Neuron (in vitro differentiated cells): ENCODE measurements around the gene RAC2.
"Not testable (repeated sequence)": the region's sequence is repeated elsewhere in the genome, so short reads cannot be mapped to it uniquely, and the experiment has no call there.

Source experiments
- H2AFZ ChIP-seq: one replicate; pipeline ENCODE4 v1.6.1; 2013; ENCODE audit warnings: low read depth, mild to moderate bottlenecking, inconsistent platforms, low read length, moderate library complexity
- H3K27me3 ChIP-seq: one replicate; pipeline ENCODE4 v1.6.1; 2013; ENCODE audit warnings: low read length; ENCODE audit not compliant: insufficient read depth
- H3K36me3 ChIP-seq: one replicate; pipeline ENCODE4 v1.6.1; 2013; ENCODE audit warnings: low read length; ENCODE audit not compliant: insufficient read depth
- H3K4me1 ChIP-seq: one replicate; pipeline ENCODE4 v1.6.1; 2013; ENCODE audit warnings: low read length; ENCODE audit not compliant: insufficient read depth
- H3K4me3 ChIP-seq: 2 replicates; pipeline ENCODE4 v1.5.1; 2013; ENCODE audit warnings: mild to moderate bottlenecking, low read length, moderate library complexity
- H3K9me3 ChIP-seq: one replicate; pipeline ENCODE4 v1.6.1; 2013; ENCODE audit warnings: low read length

Gene RAC2

DNA sequence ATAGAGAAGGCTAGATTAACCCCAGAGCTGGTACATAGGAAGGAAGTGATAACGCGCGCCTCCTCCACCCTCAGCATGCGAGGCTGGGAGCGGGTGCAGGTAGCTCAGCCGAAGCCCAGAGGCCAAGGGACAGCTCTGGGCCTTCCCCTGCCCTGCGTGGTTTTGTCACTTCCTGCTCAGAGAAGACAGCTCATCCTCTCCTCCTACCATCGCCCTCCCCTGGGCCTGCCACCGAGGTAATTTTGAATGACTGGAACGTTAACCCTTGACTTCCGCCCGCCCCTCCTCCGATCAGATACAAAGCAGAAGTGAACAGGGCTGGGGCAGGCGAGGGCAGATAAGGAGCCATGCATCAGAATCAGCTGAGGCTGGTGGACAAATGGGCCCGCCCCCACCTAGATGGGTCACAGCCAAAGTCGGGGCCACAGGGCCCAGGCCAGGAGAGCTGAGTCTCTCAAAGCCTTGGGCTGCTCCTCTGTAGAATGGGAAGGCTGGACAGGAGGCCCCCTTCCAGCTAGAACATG is 1.6 kb downstream of the RAC2 start:
- no peaks in the 10 kb centered on the region for H3K36me3 ChIP-seq
- no peaks in the 10 kb centered on the region for H3K9me3 ChIP-seq
- no peak overlapping the region for H3K4me3 ChIP-seq
- peaks cover 6% of the 10 kb centered on the region for H3K4me1 ChIP-seq
- H3K27me3 ChIP-seq: peaks cover 15% of the 10 kb centered on the region
- H2AFZ ChIP-seq: no peak overlapping the region

GRCh38 chr22:37241351-37242142 is 2.5 kb downstream of the RAC2 start:
- Histone ChIP-seq H3K27me3 (peaks cover 15% of the 10 kb centered on the region), H3K36me3 (no peaks in the 10 kb centered on the region), H3K4me1 (peaks cover 6% of the 10 kb centered on the region), H2AFZ (no peak overlapping the region), H3K4me3 (no peak overlapping the region), H3K9me3 (no peaks in the 10 kb centered on the region)

- Histone ChIP-seq H2AFZ (no peak overlapping the region), H3K36me3 (no peaks in the 10 kb centered on the region), H3K9me3 (no peaks in the 10 kb centered on the region), H3K4me3 (no peak overlapping the region), H3K4me1 (peaks cover 6% of the 10 kb centered on the region), H3K27me3 (peaks cover 15% of the 10 kb centered on the region)
Measured at GRCh38 chr22:37240941-37241320, 3.1 kb downstream of the RAC2 start.

- Histone ChIP-seq H3K36me3 (no peaks in the 10 kb centered on the region), H3K9me3 (no peaks in the 10 kb centered on the region), H3K4me3 (no peak overlapping the region), H3K27me3 (peaks cover 15% of the 10 kb centered on the region), H3K4me1 (peaks cover 6% of the 10 kb centered on the region), H2AFZ (no peak overlapping the region)
Measured at GRCh38 chr22:37240240-37240940, 3.7 kb downstream of the RAC2 start.

- Histone ChIP-seq H3K27me3 (peaks cover 15% of the 10 kb centered on the region), H3K9me3 (no peaks in the 10 kb centered on the region), H3K4me3 (no peak overlapping the region)
Measured at GRCh38 chr22:37239336-37240239, 4.5 kb downstream of the RAC2 start.

DNA sequence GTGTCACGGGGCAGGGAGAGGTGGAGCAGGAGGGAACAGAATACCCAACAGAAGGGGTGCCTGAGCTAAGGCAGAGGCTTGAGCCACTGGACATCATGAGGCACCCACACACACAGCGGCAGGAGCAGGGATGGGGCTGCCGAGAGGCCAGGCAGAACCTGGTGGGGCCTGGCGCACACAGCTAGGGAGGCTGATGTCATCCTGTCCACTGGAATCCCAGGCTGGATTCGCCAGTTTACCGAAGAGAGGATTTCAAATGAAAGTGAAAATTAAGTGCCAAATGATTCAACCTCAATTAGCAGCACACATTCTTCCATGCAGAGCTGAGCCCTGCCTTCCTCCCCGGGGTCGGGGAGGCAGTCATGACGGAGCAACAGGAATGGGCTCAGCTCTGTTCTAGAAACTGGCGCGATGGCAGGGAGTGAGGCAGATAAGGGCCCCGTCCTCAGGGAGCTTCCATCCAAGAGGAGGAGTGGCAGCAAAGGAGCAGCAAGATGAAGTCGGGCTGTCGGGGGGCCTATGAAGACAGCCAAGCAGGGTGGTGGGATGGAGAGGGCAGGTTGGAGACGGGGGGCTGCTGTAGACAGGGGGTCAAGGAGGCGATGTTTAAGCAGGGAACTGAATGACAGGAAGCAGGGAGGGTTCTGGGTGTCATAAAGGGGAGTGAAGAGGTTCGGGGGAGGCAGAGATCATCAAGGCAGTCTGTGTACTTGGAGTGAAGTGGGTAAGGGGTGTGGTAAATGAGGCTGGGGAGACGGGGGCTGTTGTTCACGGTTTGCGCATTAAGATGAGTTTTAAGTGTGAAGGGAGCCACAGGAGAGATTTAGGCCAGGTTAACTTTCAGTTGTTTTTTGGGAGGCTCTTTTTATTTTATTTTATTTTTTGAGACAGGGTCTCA is 6.4 kb downstream of the RAC2 start:
- Histone ChIP-seq H3K36me3 (no peaks in the 10 kb centered on the region), H3K4me1 (peaks cover 4% of the 10 kb centered on the region), H2AFZ (no peak overlapping the region), H3K27me3 (peaks cover 25% of the 10 kb centered on the region), H3K4me3 (no peak overlapping the region), H3K9me3 (no peaks in the 10 kb centered on the region)

More at GRCh38 chr22:37239336-37240239, 4.5 kb downstream of the RAC2 start:
- Histone ChIP-seq H2AFZ (no peak overlapping the region), H3K4me1 (peaks cover 6% of the 10 kb centered on the region), H3K36me3 (no peaks in the 10 kb centered on the region)

- no peaks in the 10 kb centered on the region for H3K4me1 ChIP-seq
- H2AFZ ChIP-seq: no peak overlapping the region
- no peaks in the 10 kb centered on the region for H3K36me3 ChIP-seq
- H3K4me3 ChIP-seq: no peak overlapping the region
- peaks cover 30% of the 10 kb centered on the region for H3K27me3 ChIP-seq
- H3K9me3 ChIP-seq: no peaks in the 10 kb centered on the region
Measured at GRCh38 chr22:37235897-37236607, 8.0 kb downstream of the RAC2 start.

DNA sequence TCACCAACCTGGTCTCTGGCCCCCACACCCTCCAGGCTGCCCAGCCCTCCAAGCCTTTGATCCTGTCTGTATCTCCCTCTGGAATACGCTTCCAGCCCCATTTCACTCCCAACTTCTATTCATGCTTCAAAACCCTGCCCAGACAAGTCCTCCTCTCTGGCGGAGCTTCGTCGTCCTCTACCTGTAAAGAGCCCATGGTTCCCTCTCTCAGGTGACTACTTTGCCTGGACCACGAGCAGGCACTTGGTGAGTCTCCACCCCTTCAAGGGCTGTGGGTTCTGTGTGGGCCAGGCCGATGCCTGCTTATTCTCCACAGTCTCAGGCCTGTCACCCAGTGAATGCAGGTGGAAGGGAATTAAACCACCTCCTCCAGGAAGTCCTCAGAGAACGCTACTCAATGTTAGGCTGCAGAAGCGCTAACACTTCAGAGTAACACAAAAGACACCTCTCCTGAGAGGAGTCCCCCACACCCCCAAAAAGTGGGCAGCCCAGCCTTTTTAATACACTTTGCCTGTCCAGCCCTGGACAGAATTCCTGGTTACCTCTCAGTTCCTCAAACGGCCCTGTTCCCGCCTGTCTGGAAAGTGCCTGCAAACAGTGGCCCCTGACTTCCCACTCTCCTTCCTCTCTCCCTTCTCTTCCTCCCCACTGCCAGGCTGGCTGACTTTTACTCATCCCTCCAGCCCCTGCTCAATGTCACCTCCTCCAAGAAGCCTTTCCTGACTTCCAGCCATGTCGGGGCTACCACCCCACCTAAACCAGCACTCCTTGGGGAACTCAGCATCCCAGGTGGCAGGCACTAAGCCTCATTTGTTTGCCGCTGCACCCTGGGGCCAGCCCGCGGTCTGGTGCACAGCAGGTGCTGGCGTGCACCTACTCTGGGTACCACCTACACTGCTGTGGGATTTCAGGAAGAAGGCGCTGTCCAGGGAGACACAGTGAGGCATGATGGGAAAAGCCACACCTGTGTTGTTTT is 9.0 kb downstream of the RAC2 start:
- no peaks in the 10 kb centered on the region for H3K9me3 ChIP-seq
- H3K27me3 ChIP-seq: peaks cover 27% of the 10 kb centered on the region
- H3K36me3 ChIP-seq: no peaks in the 10 kb centered on the region
- no peak overlapping the region for H2AFZ ChIP-seq
- no peaks in the 10 kb centered on the region for H3K4me1 ChIP-seq
- no peak overlapping the region for H3K4me3 ChIP-seq

GRCh38 chr22:37233751-37234631 is 10.1 kb downstream of the RAC2 start:
- H2AFZ ChIP-seq: no peak overlapping the region
- no peaks in the 10 kb centered on the region for H3K36me3 ChIP-seq
- H3K9me3 ChIP-seq: no peaks in the 10 kb centered on the region
- H3K4me1 ChIP-seq: no peaks in the 10 kb centered on the region
- H3K27me3 ChIP-seq: peaks cover 21% of the 10 kb centered on the region
- no peak overlapping the region for H3K4me3 ChIP-seq

DNA sequence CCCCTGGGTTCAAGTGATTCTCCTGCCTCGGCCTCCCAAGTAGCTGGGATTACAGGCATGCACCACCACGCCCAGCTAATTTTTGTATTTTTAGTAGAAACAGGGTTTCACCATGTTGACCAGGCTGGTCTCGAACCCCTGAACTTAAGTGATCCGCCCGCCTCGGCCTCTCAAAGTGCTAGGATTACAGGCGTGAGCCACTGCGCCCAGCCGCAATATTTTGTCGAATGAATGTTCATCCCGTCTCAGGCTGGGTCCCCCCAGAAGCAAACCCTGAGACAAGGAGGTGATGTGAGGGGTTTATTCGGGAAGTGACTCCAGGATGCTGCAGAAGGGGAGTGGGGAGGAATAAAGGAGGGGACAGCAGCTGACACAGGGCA is 10.7 kb downstream of the RAC2 start:
- H3K36me3 ChIP-seq, H3K4me3 ChIP-seq, H3K9me3 ChIP-seq, H3K4me1 ChIP-seq, H2AFZ ChIP-seq: not testable (repeated sequence)
- peaks cover 17% of the 10 kb centered on the region for H3K27me3 ChIP-seq
